CD4-positive, alpha-beta memory T cell (primary cell): ENCODE data around the gene GLIS1. TPM values are rescaled to one million over a fixed set of nuclear protein-coding genes. Genes with fewer than 3 reads are reported as not detected.
A peak's percentile ranks its signal among the peaks of the same experiment; 100 is the strongest.

Experiments used
- CTCF ChIA-PET: fragments of 350-600 bp; sonication (Branson Sonifier 250); formaldehyde crosslinking; loops from one replicate; lab custom pipeline; 2021; ENCODE audit warnings: inconsistent platforms; ENCODE audit not compliant: partially characterized antibody; lab: Charles Lee
- POLR2A ChIA-PET: fragments of 350-600 bp; sonication (Branson Sonifier 250); formaldehyde crosslinking; loops from one replicate; lab custom pipeline; 2021; ENCODE audit not compliant: partially characterized antibody; lab: Charles Lee
- DNase-seq, 5 donors: peaks; one replicate each; pipeline versions ENCODE4 v3.0.0 to v3.0.0-alpha.2; 2020 to 2022; ENCODE audit warnings: mixed read lengths in 1 of 5
- H3K27ac ChIP-seq: one replicate; pipeline ENCODE4 v1.7.0; 2013; ENCODE audit warnings: low read depth, low read length
- H3K27me3 ChIP-seq: 2 replicates; pipeline ENCODE4 v1.7.0; 2013; ENCODE audit warnings: mild to moderate bottlenecking, low read length, moderate library complexity; ENCODE audit not compliant: insufficient read depth
- H3K36me3 ChIP-seq: 2 replicates; pipeline ENCODE4 v1.7.0; 2013; ENCODE audit warnings: mild to moderate bottlenecking, low read length, moderate library complexity; ENCODE audit not compliant: insufficient read depth
- H3K4me1 ChIP-seq: 2 replicates; pipeline ENCODE4 v1.7.0; 2013; ENCODE audit warnings: mild to moderate bottlenecking, low read length, moderate library complexity; ENCODE audit not compliant: insufficient read depth
- H3K4me3 ChIP-seq, 2 donors: one replicate each; pipeline ENCODE4 v1.7.0; 2013; ENCODE audit warnings: low read length in 2 of 2, mild to moderate bottlenecking in 1 of 2
- H3K9me3 ChIP-seq, 2 donors: one replicate each; pipeline ENCODE4 v1.7.0; 2013; ENCODE audit warnings: low read length in 2 of 2, control low read depth in 1 of 2; ENCODE audit not compliant: control insufficient read depth in 1 of 2
- H3K27ac Mint-ChIP-seq, 7 donors: one replicate each; pipeline ENCODE4 v1.8.0; 2020 to 2021; ENCODE audit warnings: mixed read lengths in 7 of 7, mild to moderate bottlenecking in 6 of 7, inconsistent platforms in 3 of 7, moderate library complexity in 3 of 7
- H3K27me3 Mint-ChIP-seq, 2 donors: one replicate each; pipeline ENCODE4 v1.8.0; 2020 to 2021; ENCODE audit warnings: mixed read lengths in 2 of 2
- H3K36me3 Mint-ChIP-seq, 2 donors: one replicate each; pipeline ENCODE4 v1.8.0; 2020 to 2021; ENCODE audit warnings: mixed read lengths in 2 of 2, inconsistent platforms in 1 of 2, mild to moderate bottlenecking in 1 of 2
- H3K4me1 Mint-ChIP-seq, 4 donors: one replicate each; pipeline ENCODE4 v1.8.0; 2020 to 2021; ENCODE audit warnings: mixed read lengths in 4 of 4, mild to moderate bottlenecking in 1 of 4
- H3K4me3 Mint-ChIP-seq, 8 donors: one replicate each; pipeline ENCODE4 v1.8.0; 2020 to 2021; ENCODE audit warnings: mixed read lengths in 8 of 8, mild to moderate bottlenecking in 7 of 8, moderate library complexity in 6 of 8, inconsistent platforms in 3 of 8
- H3K9me3 Mint-ChIP-seq, 8 donors: one replicate each; pipeline ENCODE4 v1.8.0; 2020 to 2021; ENCODE audit warnings: mixed read lengths in 8 of 8, mild to moderate bottlenecking in 5 of 8, inconsistent platforms in 3 of 8, moderate library complexity in 1 of 8
- intact Hi-C: fragments of 100-400 bp; cut with micrococcal nuclease; formaldehyde crosslinking; loops from one replicate; pipeline ENCODE4 v1.15.1; 2023
- polyA plus RNA-seq, 2 donors: library from polyadenylated mRNA; unstranded; fragments of 300-500 nt; fragmentation: Illumina TruSeq; gene quantifications; one replicate each; pipeline ENCODE4 v1.2.3, GENCODE V29; 2021
- total RNA-seq, 2 experiments: library from RNA; stranded (reverse); gene quantifications; one replicate each; pipeline ENCODE4 v1.2.3, GENCODE V29; 2021

Gene GLIS1
- total and polyA plus RNA-seq, 4 experiments from 2014 or later: not detected

DNA sequence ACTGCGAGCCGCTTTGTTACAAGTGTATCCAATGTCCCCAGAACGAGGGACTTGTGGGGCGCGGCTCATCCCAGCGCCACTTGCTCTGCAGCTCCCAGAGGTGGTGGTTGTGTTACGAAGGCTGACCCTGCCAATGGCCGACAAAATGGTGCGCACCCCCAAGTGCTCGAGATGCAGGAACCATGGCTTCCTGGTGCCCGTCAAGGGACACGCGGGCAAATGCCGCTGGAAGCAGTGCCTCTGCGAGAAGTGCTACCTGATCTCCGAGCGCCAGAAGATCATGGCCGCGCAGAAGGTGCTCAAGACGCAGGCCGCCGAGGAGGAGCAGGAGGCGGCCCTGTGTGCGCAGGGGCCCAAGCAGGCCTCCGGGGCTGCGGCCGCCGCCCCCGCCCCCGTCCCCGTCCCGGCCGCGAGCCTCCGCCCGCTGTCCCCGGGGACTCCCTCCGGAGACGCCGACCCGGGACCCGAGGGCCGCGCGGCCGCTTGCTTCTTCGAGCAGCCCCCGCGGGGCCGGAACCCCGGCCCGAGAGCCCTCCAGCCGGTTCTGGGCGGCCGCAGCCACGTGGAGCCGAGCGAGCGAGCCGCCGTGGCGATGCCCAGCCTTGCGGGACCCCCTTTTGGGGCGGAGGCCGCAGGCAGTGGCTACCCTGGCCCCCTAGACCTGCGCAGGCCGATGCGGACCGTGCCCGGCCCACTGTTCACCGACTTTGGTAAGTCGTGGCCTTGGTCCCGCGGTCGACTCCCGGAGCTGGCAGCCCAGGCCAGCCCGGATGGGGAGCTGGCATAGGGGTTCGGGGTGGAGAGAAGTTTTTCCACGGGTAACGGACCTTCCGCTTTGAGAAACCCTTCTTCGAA lies 279.4 kb downstream of the GLIS1 start, which contains the start of gene DMRTB1:
Gene DMRTB1, plus strand, starts transcription at position 79 of the 855 bp plus-strand sequence. Its CDS starts 55 bp downstream, at position 134.
- intact Hi-C loops: no loop called here
- Mint-ChIP-seq H3K36me3 (no peaks in the 10 kb centered on the region), H3K9me3 (no peaks in the 10 kb centered on the region), H3K4me1 (no peaks in the 10 kb centered on the region), H3K4me3 (no peak within 1 kb of the TSS), H3K27ac (peak within 1 kb of the TSS in 1 of 7 donors; percentile 2), H3K27me3 (peaks cover 0 to 2% of the 10 kb centered on the region in 2 donors)
- no peak within 1 kb of the TSS for H3K4me3 ChIP-seq
- H3K36me3 ChIP-seq: no peaks in the 10 kb centered on the region
- H3K27ac ChIP-seq: no peak within 1 kb of the TSS
- CTCF ChIA-PET: no interaction called here
- H3K9me3 ChIP-seq: no peaks in the 10 kb centered on the region
- no peak for DNase-seq
- H3K4me1 ChIP-seq: no peaks in the 10 kb centered on the region
- H3K27me3 ChIP-seq: no peaks in the 10 kb centered on the region
- POLR2A ChIA-PET: no interaction called here

DNA sequence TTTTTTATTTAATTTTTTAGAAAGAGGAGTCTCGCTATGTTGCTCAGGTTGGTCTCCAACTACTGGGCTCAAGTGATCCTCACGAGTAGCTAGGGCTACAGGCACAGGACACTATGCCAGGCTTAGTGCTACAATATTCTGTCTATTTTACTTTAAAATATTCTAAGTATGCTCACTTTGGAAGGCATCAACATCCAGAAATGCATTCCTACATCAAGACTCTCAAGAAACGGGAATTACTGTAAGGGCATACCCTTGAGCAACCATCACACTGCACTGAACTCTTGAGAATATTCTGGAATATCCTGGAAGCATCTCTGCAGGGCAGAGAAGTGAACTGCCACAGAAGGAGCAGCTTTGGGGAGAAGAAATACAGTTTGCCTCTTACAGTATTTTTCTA lies 280.3 kb downstream of the GLIS1 start:
- POLR2A ChIA-PET: no interaction called here
- Histone ChIP-seq H3K27me3 (no peaks in the 10 kb centered on the region), H3K36me3 (no peaks in the 10 kb centered on the region), H3K4me1 (no peaks in the 10 kb centered on the region), H3K4me3 (no peak overlapping the region), H3K9me3 (no peaks in the 10 kb centered on the region), H3K27ac (no peak overlapping the region)
- Mint-ChIP-seq H3K27me3 (peaks cover 0 to 4% of the 10 kb centered on the region in 2 donors), H3K4me1 (no peaks in the 10 kb centered on the region), H3K27ac (no peak overlapping the region), H3K36me3 (no peaks in the 10 kb centered on the region), H3K4me3 (no peak overlapping the region), H3K9me3 (no peaks in the 10 kb centered on the region)
- intact Hi-C loops: no loop called here
- CTCF ChIA-PET: no interaction called here
- DNase-seq: no peak

Other genes with a start within 250 kb of the GLIS1 start
- 10 to 100 TPM; 10.9 to 11.0 TPM for gene NDC1, start 99.1 kb upstream of the GLIS1 start, total RNA-seq
- gene NDC1, start 99.1 kb upstream of the GLIS1 start, polyA plus RNA-seq: 1 to 10 TPM; 4.4 to 7.8 TPM
- 10 to 100 TPM; 14.8 to 15.2 TPM for gene YIPF1, start 150.6 kb upstream of the GLIS1 start, total RNA-seq
- gene YIPF1, start 150.6 kb upstream of the GLIS1 start, polyA plus RNA-seq: 10 to 100 TPM; 25.2 to 30.5 TPM
- not detected for gene DIO1, start 155.0 kb upstream of the GLIS1 start, total RNA-seq
- not detected for gene DIO1, start 155.0 kb upstream of the GLIS1 start, polyA plus RNA-seq
- 10 to 100 TPM; 47.2 to 50.3 TPM for gene IFT25, start 206.5 kb upstream of the GLIS1 start, total RNA-seq
- gene IFT25, start 206.5 kb upstream of the GLIS1 start, polyA plus RNA-seq: 10 to 100 TPM; 45.5 to 65.4 TPM
- 1 to 10 TPM; 7.3 to 8.7 TPM for gene LRRC42, start 207.2 kb upstream of the GLIS1 start, total RNA-seq
- gene LRRC42, start 207.2 kb upstream of the GLIS1 start, polyA plus RNA-seq: 1 to 10 TPM; 4.7 to 8.4 TPM